ENCODE data around the gene FBN2.

DNA sequence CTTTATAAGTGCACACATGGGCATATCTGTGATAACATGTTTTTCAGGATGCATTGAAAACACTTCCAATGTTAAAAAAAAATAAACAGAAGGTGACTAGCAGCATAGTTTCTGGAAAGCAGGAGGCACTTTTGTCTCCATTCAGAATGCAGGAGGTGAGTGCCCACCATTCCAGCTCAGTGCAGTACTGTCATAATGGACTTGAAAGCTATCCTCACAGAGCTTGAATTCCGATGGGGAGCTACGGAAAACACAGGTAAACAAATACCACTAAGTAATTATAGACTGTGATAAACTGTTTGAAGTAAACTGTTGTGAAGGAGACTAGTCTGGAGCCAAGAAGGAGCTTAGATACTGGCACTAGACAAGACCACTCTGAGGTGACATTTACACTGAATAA is 9.9 kb downstream of the FBN2 start:
- TF ChIP-seq, protein P1, sequence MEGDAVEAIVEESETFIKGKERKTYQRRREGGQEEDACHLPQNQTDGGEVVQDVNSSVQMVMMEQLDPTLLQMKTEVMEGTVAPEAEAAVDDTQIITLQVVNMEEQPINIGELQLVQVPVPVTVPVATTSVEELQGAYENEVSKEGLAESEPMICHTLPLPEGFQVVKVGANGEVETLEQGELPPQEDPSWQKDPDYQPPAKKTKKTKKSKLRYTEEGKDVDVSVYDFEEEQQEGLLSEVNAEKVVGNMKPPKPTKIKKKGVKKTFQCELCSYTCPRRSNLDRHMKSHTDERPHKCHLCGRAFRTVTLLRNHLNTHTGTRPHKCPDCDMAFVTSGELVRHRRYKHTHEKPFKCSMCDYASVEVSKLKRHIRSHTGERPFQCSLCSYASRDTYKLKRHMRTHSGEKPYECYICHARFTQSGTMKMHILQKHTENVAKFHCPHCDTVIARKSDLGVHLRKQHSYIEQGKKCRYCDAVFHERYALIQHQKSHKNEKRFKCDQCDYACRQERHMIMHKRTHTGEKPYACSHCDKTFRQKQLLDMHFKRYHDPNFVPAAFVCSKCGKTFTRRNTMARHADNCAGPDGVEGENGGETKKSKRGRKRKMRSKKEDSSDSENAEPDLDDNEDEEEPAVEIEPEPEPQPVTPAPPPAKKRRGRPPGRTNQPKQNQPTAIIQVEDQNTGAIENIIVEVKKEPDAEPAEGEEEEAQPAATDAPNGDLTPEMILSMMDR (conservative IDR thresholded peaks at IDR 0.05): no peak
- TF ChIP-seq ZFX (IDR thresholded peaks at IDR 0.05): no peak

Measured in C4-2B (cell line).